T-cell (primary cell): ENCODE data around the gene TMEM242. TPM values are rescaled to one million over a fixed set of nuclear protein-coding genes. Genes with fewer than 3 reads are reported as not detected.
"Not testable (repeated sequence)": the region's sequence is repeated elsewhere in the genome, so short reads cannot be mapped to it uniquely, and the experiment has no call there.

ENCODE experiments used
- ATAC-seq, 4 experiments: fragments of 200-7000 bp in 3 of 4; fragments of 150-1000 bp in 1 of 4; cut with Tn5 transposase; replicated peaks in 1 of 4; 1 replicate in 3 of 4; 2 replicates in 1 of 4; pipeline ENCODE4 v1.10.0; 2021; ENCODE audit warnings: moderate library complexity in 3 of 4, mild to moderate bottlenecking in 2 of 4, moderate number of reproducible peaks in 1 of 4
- CTCF ChIA-PET, 2 donors: fragments of 300-600 bp; sonication (Branson Sonifier 250); formaldehyde crosslinking; loops; one replicate each; lab custom pipeline; 2022; ENCODE audit warnings: antibody characterized with exemption in 2 of 2; lab: Charles Lee
- POLR2A ChIA-PET, 2 donors: fragments of 300-600 bp; sonication (Branson Sonifier 250); formaldehyde crosslinking; loops; one replicate each; lab custom pipeline; 2022; ENCODE audit warnings: antibody characterized with exemption in 2 of 2; lab: Charles Lee
- DNase-seq, 35 experiments: peaks; one replicate each; pipeline versions ENCODE4 v3.0.0 to v3.0.0-alpha.2; 2013 to 2023
- H3K27ac ChIP-seq: one replicate; pipeline ENCODE4 v1.5.1; 2013; ENCODE audit warnings: low read length
- H3K27me3 ChIP-seq, 2 experiments: replicated peaks in 1 of 2; 1 replicate in 1 of 2; 2 replicates in 1 of 2; pipeline versions ENCODE4 v1.6.1 to v1.7.0; 2013; ENCODE audit warnings: low read length in 1 of 2, mixed read lengths in 1 of 2; ENCODE audit not compliant: control insufficient read depth in 2 of 2, insufficient read depth in 2 of 2; ENCODE audit errors: extremely low read depth in 1 of 2
- H3K36me3 ChIP-seq, 2 donors: 1 replicate in 1 of 2; 2 replicates in 1 of 2; pipeline versions ENCODE4 v1.6.1 to v1.7.0; 2013; ENCODE audit warnings: low read length in 1 of 2; ENCODE audit not compliant: control insufficient read depth in 2 of 2, insufficient read depth in 1 of 2; ENCODE audit errors: extremely low read depth in 1 of 2
- H3K4me1 ChIP-seq, 2 experiments: 1 replicate in 1 of 2; 2 replicates in 1 of 2; pipeline versions ENCODE4 v1.6.1 to v1.7.0; 2013; ENCODE audit warnings: low read length in 2 of 2, mixed read lengths in 1 of 2; ENCODE audit not compliant: insufficient read depth in 2 of 2, control insufficient read depth in 1 of 2; ENCODE audit errors: extremely low read depth in 1 of 2
- H3K4me3 ChIP-seq, 2 donors: 1 replicate in 1 of 2; 2 replicates in 1 of 2; pipeline versions ENCODE4 v1.5.1 to v1.7.0; 2013; ENCODE audit warnings: mild to moderate bottlenecking in 2 of 2, low read length in 1 of 2, moderate library complexity in 1 of 2; ENCODE audit not compliant: control insufficient read depth in 1 of 2; ENCODE audit errors: extremely low read depth in 1 of 2
- H3K9me3 ChIP-seq: 2 replicates; pipeline ENCODE4 v1.7.0; 2013
- H3K27ac Mint-ChIP-seq, 2 donors: one replicate each; pipeline ENCODE4 v1.8.0; 2020 to 2021; ENCODE audit warnings: mild to moderate bottlenecking in 2 of 2, mixed read lengths in 2 of 2
- H3K27me3 Mint-ChIP-seq, 2 donors: one replicate each; pipeline ENCODE4 v1.8.0; 2021 to 2022; ENCODE audit warnings: mixed read lengths in 2 of 2
- H3K36me3 Mint-ChIP-seq: one replicate; pipeline ENCODE4 v1.8.0; 2021; ENCODE audit warnings: mixed read lengths
- H3K4me1 Mint-ChIP-seq, 3 donors: one replicate each; pipeline ENCODE4 v1.8.0; 2020 to 2022; ENCODE audit warnings: mixed read lengths in 3 of 3, mild to moderate bottlenecking in 1 of 3
- H3K4me3 Mint-ChIP-seq, 3 donors: one replicate each; pipeline ENCODE4 v1.8.0; 2020 to 2022; ENCODE audit warnings: mild to moderate bottlenecking in 3 of 3, mixed read lengths in 3 of 3, moderate library complexity in 3 of 3
- H3K9me3 Mint-ChIP-seq, 3 donors: one replicate each; pipeline ENCODE4 v1.8.0; 2020 to 2022; ENCODE audit warnings: mixed read lengths in 3 of 3
- WGBS: methylation state at CpG from one replicate; pipeline ENCODE4 v1.1.5; 2013; ENCODE audit warnings: missing lambda C conversion rate; ENCODE audit not compliant: insufficient coverage; 5-methylcytosine and 5-hydroxymethylcytosine counted together
- total RNA-seq, 35 experiments: library from RNA in 6 of 35; stranded (reverse) in 6 of 35; fragments of 120-200 nt in 1 of 35; gene quantifications; one replicate each; pipeline versions ENCODE4 v1.2.1 to v1.2.4 and lab custom pipeline; 2013 to 2026

The TMEM242 gene
- total RNA-seq, 5 donors from 2014 or later (not counting 1 experiment from before 2014, with no cell fraction given) = 10.3 to 17.9 (median 12.9) TPM

- WGBS = 49% methylated on average over 4 of the region's 6 CpGs
Observed at GRCh38 chr6:157316871-157317814, 6.2 kb downstream of the TMEM242 start.

GRCh38 chr6:157314705-157315321, 8.5 kb downstream of the TMEM242 start:
- POLR2A ChIA-PET = interaction anchor here in 1 of 2 donors (0.6 kb wide), 1 partner anchor 82 kb away, joined by 4 read pairs; no protein-coding TSS in a partner anchor
- no peaks in the 10 kb centered on the region for H3K9me3 ChIP-seq
- Mint-ChIP-seq H3K9me3 (no peaks in the 10 kb centered on the region), H3K27me3 (no peaks in the 10 kb centered on the region), H3K27ac (peak overlapping the region in 1 of 2 donors; percentile 40), H3K4me3 (no peak overlapping the region), H3K36me3 (peaks cover 41% of the 10 kb centered on the region), H3K4me1 (peaks cover 2 to 11% (median 6%) of the 10 kb centered on the region in 3 donors)
- DNase-seq (peak in 11 of 35 experiments; percentile 4 to 76 (median 13)), ATAC-seq (peak; percentile 79 to 96 (median 84))
- no peak overlapping the region for H3K27ac ChIP-seq
- H3K4me1 ChIP-seq = peaks cover 2% of the 10 kb centered on the region in 2 experiments
- H3K36me3 ChIP-seq = peaks cover 21 to 50% of the 10 kb centered on the region in 2 donors
- H3K4me3 ChIP-seq = no peak overlapping the region
- WGBS = 25% methylated on average over 4 of the region's 7 CpGs
- H3K27me3 ChIP-seq = no peaks in the 10 kb centered on the region
- CTCF ChIA-PET = interaction anchor here (0.5 to 2.5 kb wide), 20 partner anchors 9 to 761 kb away, joined by 3 to 29 read pairs (median 4); partner anchors contain the start of gene TMEM242 (in 2 of the 2)

More at GRCh38 chr6:157316871-157317814, 6.2 kb downstream of the TMEM242 start:
- Mint-ChIP-seq H3K9me3 (no peaks in the 10 kb centered on the region), H3K4me1 (peaks cover 8 to 18% (median 11%) of the 10 kb centered on the region in 3 donors), H3K27ac (peak overlapping the region; percentile 3 to 8), H3K36me3 (peaks cover 39% of the 10 kb centered on the region), H3K27me3 (no peaks in the 10 kb centered on the region), H3K4me3 (no peak overlapping the region)
- no peaks in the 10 kb centered on the region for H3K9me3 ChIP-seq
- CTCF ChIA-PET = interaction anchor here (0.7 to 1.2 kb wide), 6 partner anchors 17 to 754 kb away, joined by 3 to 5 read pairs (median 3); no protein-coding TSS in a partner anchor
- DNase-seq (peak in 1 of 35 experiments; percentile 10), ATAC-seq (no peak)
- H3K27ac ChIP-seq = no peak overlapping the region
- POLR2A ChIA-PET = interaction anchor here in 1 of 2 donors (0.6 to 1.2 kb wide), 2 partner anchors 353 to 409 kb away, joined by 5 to 14 read pairs; no protein-coding TSS in a partner anchor
- H3K4me3 ChIP-seq = no peak overlapping the region
- H3K4me1 ChIP-seq = peaks cover 2% of the 10 kb centered on the region in 2 experiments
- H3K36me3 ChIP-seq = peaks cover 21 to 54% of the 10 kb centered on the region in 2 donors
- H3K27me3 ChIP-seq = no peaks in the 10 kb centered on the region

- ChIA-PET CTCF (interaction anchor here (1.0 to 2.5 kb wide), 8 partner anchors 10 to 358 kb away, joined by 3 to 29 read pairs (median 4); partner anchors contain the start of gene TMEM242 (in 2 of the 2)), POLR2A (no interaction called here)
- DNase-seq (no peak), ATAC-seq (no peak)
- H3K36me3 Mint-ChIP-seq = peaks cover 38% of the 10 kb centered on the region
- no peak overlapping the region for H3K4me3 ChIP-seq
- H3K27ac Mint-ChIP-seq = no peak overlapping the region
- H3K27me3 Mint-ChIP-seq = no peaks in the 10 kb centered on the region
- WGBS = 90% methylated on average over 29 of the region's 29 CpGs
- H3K4me1 ChIP-seq = peaks cover 2% of the 10 kb centered on the region in 2 experiments
- no peak overlapping the region for H3K4me3 Mint-ChIP-seq
- no peaks in the 10 kb centered on the region for H3K9me3 Mint-ChIP-seq
- H3K36me3 ChIP-seq = peaks cover 21 to 47% of the 10 kb centered on the region in 2 donors
- no peak overlapping the region for H3K27ac ChIP-seq
- peaks cover 2 to 11% (median 6%) of the 10 kb centered on the region in 3 donors for H3K4me1 Mint-ChIP-seq
- H3K27me3 ChIP-seq = no peaks in the 10 kb centered on the region
- H3K9me3 ChIP-seq = no peaks in the 10 kb centered on the region
Observed at GRCh38 chr6:157313531-157314467, 9.5 kb downstream of the TMEM242 start.

- no peaks in the 10 kb centered on the region for H3K27me3 Mint-ChIP-seq
- ChIA-PET CTCF (no interaction called here), POLR2A (no interaction called here)
- DNase-seq (peak in 1 of 35 experiments; percentile 22), ATAC-seq (no peak)
- 77% methylated on average over 9 of the region's 9 CpGs for WGBS
- H3K9me3 ChIP-seq = no peaks in the 10 kb centered on the region
- H3K9me3 Mint-ChIP-seq = no peaks in the 10 kb centered on the region
- no peak overlapping the region for H3K27ac ChIP-seq
- no peak overlapping the region for H3K27ac Mint-ChIP-seq
- H3K4me3 Mint-ChIP-seq = no peak overlapping the region
- H3K36me3 ChIP-seq = peaks cover 13 to 38% of the 10 kb centered on the region in 2 donors
- no peaks in the 10 kb centered on the region for H3K27me3 ChIP-seq
- H3K4me3 ChIP-seq = no peak overlapping the region
- peaks cover 2% of the 10 kb centered on the region in 2 experiments for H3K4me1 ChIP-seq
- peaks cover 36% of the 10 kb centered on the region for H3K36me3 Mint-ChIP-seq
- peaks cover 2 to 7% (median 6%) of the 10 kb centered on the region in 3 donors for H3K4me1 Mint-ChIP-seq
Observed at GRCh38 chr6:157312757-157313156, 10.6 kb downstream of the TMEM242 start.

GRCh38 chr6:157310693-157311092, 12.6 kb downstream of the TMEM242 start:
- POLR2A ChIA-PET, H3K4me3 Mint-ChIP-seq, H3K27me3 ChIP-seq, H3K9me3 Mint-ChIP-seq, H3K4me1 Mint-ChIP-seq, H3K27ac ChIP-seq, H3K4me3 ChIP-seq, H3K4me1 ChIP-seq, H3K27me3 Mint-ChIP-seq, DNase-seq, CTCF ChIA-PET, H3K9me3 ChIP-seq, H3K27ac Mint-ChIP-seq: not testable (repeated sequence)
- 89% methylated on average over 4 of the region's 5 CpGs for WGBS
- peaks cover 3 to 25% of the 10 kb centered on the region in 2 donors for H3K36me3 ChIP-seq
- peaks cover 30% of the 10 kb centered on the region for H3K36me3 Mint-ChIP-seq
- peak in 1 of 4 experiments; percentile 29 for ATAC-seq
